Choroid plexus epithelial cell (primary cell): ENCODE results near the gene FAM185A.

ENCODE experiments used
- DNase-seq: peaks from one replicate; pipeline ENCODE4 v3.0.0-alpha.2; 2010; ENCODE audit warnings: low read depth
- H3K4me3 ChIP-seq: 2 replicates; pipeline ENCODE4 v1.5.1; 2011; ENCODE audit warnings: low read depth, mild to moderate bottlenecking, control low read depth, low read length, moderate library complexity
- CTCF ChIP-seq: conservative IDR thresholded peaks from 2 replicates; pipeline ENCODE4 v1.5.1; 2011; ENCODE audit warnings: low read depth, mild to moderate bottlenecking, control low read depth, inconsistent platforms, low read length, moderate library complexity

The FAM185A gene

GRCh38 chr7:102840404-102840803, 91.6 kb downstream of the FAM185A start:
- DNase-seq: no peak
- TF ChIP-seq CTCF: no peak
- H3K4me3 ChIP-seq: no peak overlapping the region

GRCh38 chr7:102841290-102841689, 92.5 kb downstream of the FAM185A start:
- H3K4me3 ChIP-seq: no peak overlapping the region
- no peak for TF ChIP-seq CTCF
- DNase-seq: peak; percentile 79

GRCh38 chr7:102842284-102842683, 93.5 kb downstream of the FAM185A start:
- no peak overlapping the region for H3K4me3 ChIP-seq
- no peak for DNase-seq
- no peak for TF ChIP-seq CTCF

GRCh38 chr7:102843850-102844249, 95.1 kb downstream of the FAM185A start:
- no peak overlapping the region for H3K4me3 ChIP-seq
- no peak for DNase-seq
- TF ChIP-seq CTCF: no peak

GRCh38 chr7:102845346-102845745, 96.5 kb downstream of the FAM185A start:
- no peak overlapping the region for H3K4me3 ChIP-seq
- DNase-seq: no peak
- TF ChIP-seq CTCF: no peak

GRCh38 chr7:102849079-102849478, 100.3 kb downstream of the FAM185A start:
- DNase-seq: no peak
- no peak for TF ChIP-seq CTCF
- H3K4me3 ChIP-seq: no peak overlapping the region

- no peak for TF ChIP-seq CTCF
- no peak overlapping the region for H3K4me3 ChIP-seq
- DNase-seq: no peak
These were observed 100.7 kb downstream of the FAM185A start for GRCh38 chr7:102849538-102849937.
